IMR-90 (cell line): Measurements from ENCODE around the gene DIAPH1. TPM values are rescaled to one million over a fixed set of nuclear protein-coding genes. Genes with fewer than 3 reads are reported as not detected.
A peak's percentile ranks its signal among the peaks of the same experiment; 100 is the strongest.

Experiments
- ATAC-seq: fragments of 200-7000 bp; cut with Tn5 transposase; 2 replicates; pipeline ENCODE4 v1.9.1; 2020; ENCODE audit warnings: low read depth, mild to moderate bottlenecking, moderate library complexity
- BruUV-seq: library from RNA; stranded (reverse); fragments of 400-500 nt; replicated peaks from 2 replicates; lab custom pipeline; 2021; lab: Mats Ljungman, UMichigan
- CTCF ChIA-PET: fragments of 300-600 bp; formaldehyde crosslinking; extraction: SDS; loops from one replicate; lab custom pipeline; 2021; ENCODE audit warnings: antibody characterized with exemption; lab: Yijun Ruan, JAX
- POLR2A ChIA-PET: fragments of 300-600 bp; sonication (Branson Sonifier 250); formaldehyde crosslinking; loops from one replicate; lab custom pipeline; 2022; ENCODE audit warnings: antibody characterized with exemption; ENCODE audit not compliant: unreplicated experiment; lab: Charles Lee
- DNase-seq: peaks from one replicate; pipeline ENCODE4 v3.0.0; 2013
- H2AFZ ChIP-seq: replicated peaks from 2 replicates; pipeline ENCODE3; 2013; ENCODE audit warnings: low read length, mild to moderate bottlenecking; ENCODE audit not compliant: poor library complexity
- H2AK5ac ChIP-seq: 2 replicates; pipeline ENCODE4 v1.6.1; 2013; ENCODE audit warnings: low read depth, low read length, inconsistent platforms
- H2AK9ac ChIP-seq: replicated peaks from 2 replicates; pipeline ENCODE3; 2013; ENCODE audit warnings: mild to moderate bottlenecking, low read depth, low read length, moderate library complexity; ENCODE audit not compliant: poor library complexity
- H2BK120ac ChIP-seq: 2 replicates; pipeline ENCODE4 v1.6.1; 2013; ENCODE audit warnings: low read depth, low read length, inconsistent platforms
- H2BK15ac ChIP-seq: 3 replicates; pipeline ENCODE4 v1.6.1; 2013; ENCODE audit warnings: low read depth, low read length, inconsistent platforms
- H2BK20ac ChIP-seq: 2 replicates; pipeline ENCODE4 v1.6.1; 2013; ENCODE audit warnings: low read depth, mild to moderate bottlenecking, inconsistent platforms, low read length, moderate library complexity
- H2BK5ac ChIP-seq: 2 replicates; pipeline ENCODE4 v1.6.1; 2013; ENCODE audit warnings: mild to moderate bottlenecking, low read depth, low read length, inconsistent platforms; ENCODE audit not compliant: poor library complexity, severe bottlenecking
- H3K14ac ChIP-seq: replicated peaks from 2 replicates; pipeline ENCODE4 v1.6.1; 2013; ENCODE audit warnings: low read depth, low read length, inconsistent platforms
- H3K18ac ChIP-seq: 2 replicates; pipeline ENCODE4 v1.6.1; 2013; ENCODE audit warnings: low read depth, low read length, control low read depth
- H3K23ac ChIP-seq: 2 replicates; pipeline ENCODE4 v1.6.1; 2013; ENCODE audit warnings: low read depth, low read length, inconsistent platforms
- H3K27ac ChIP-seq: 2 replicates; pipeline ENCODE4 v1.5.1; 2013; ENCODE audit warnings: mild to moderate bottlenecking, control low read depth, low read length; ENCODE audit not compliant: insufficient read depth
- H3K27me3 ChIP-seq: 2 replicates; pipeline ENCODE4 v1.6.1; 2013; ENCODE audit warnings: low read length; ENCODE audit not compliant: control insufficient read depth, insufficient read depth
- H3K36me3 ChIP-seq: 2 replicates; pipeline ENCODE4 v1.6.1; 2013; ENCODE audit warnings: low read length, mixed read lengths; ENCODE audit not compliant: control insufficient read depth, insufficient read depth
- H3K4ac ChIP-seq: 2 replicates; pipeline ENCODE4 v1.6.1; 2013; ENCODE audit warnings: low read depth, low read length, inconsistent platforms
- H3K4me1 ChIP-seq: 2 replicates; pipeline ENCODE4 v1.6.1; 2013; ENCODE audit warnings: low read length, mixed read lengths; ENCODE audit not compliant: control insufficient read depth, insufficient read depth
- H3K4me2 ChIP-seq: 2 replicates; pipeline ENCODE4 v1.6.1; 2013; ENCODE audit warnings: low read depth, mild to moderate bottlenecking, control low read depth, low read length, moderate library complexity
- H3K4me3 ChIP-seq: 2 replicates; pipeline ENCODE4 v1.5.1; 2013; ENCODE audit warnings: low read depth, mild to moderate bottlenecking, control low read depth, low read length, moderate library complexity; ENCODE audit not compliant: insufficient read depth
- H3K56ac ChIP-seq: 2 replicates; pipeline ENCODE4 v1.6.1; 2013; ENCODE audit warnings: low read length, inconsistent platforms; ENCODE audit not compliant: insufficient read depth; ENCODE audit errors: extremely low read depth
- H3K79me1 ChIP-seq, 2 experiments: 2 replicates each; pipeline ENCODE4 v1.6.1; 2013; ENCODE audit warnings: low read length in 2 of 2, inconsistent platforms in 1 of 2, low read depth in 1 of 2
- H3K9ac ChIP-seq: 2 replicates; pipeline ENCODE4 v1.6.1; 2013; ENCODE audit warnings: low read depth, low read length, control low read depth
- H3K9me1 ChIP-seq: 2 replicates; pipeline ENCODE4 v1.6.1; 2013; ENCODE audit warnings: low read length, inconsistent platforms; ENCODE audit not compliant: insufficient read depth
- H3K9me3 ChIP-seq: 2 replicates; pipeline ENCODE4 v1.6.1; 2013; ENCODE audit warnings: low read length; ENCODE audit not compliant: control insufficient read depth, insufficient read depth
- H4K20me1 ChIP-seq: 2 replicates; pipeline ENCODE4 v1.6.1; 2013; ENCODE audit warnings: low read length, inconsistent platforms; ENCODE audit not compliant: insufficient read depth
- H4K5ac ChIP-seq: 2 replicates; pipeline ENCODE4 v1.6.1; 2013; ENCODE audit warnings: mild to moderate bottlenecking, low read depth, low read length, control low read depth
- H4K8ac ChIP-seq, 2 experiments: 2 replicates each; pipeline ENCODE4 v1.6.1; 2013; ENCODE audit warnings: low read depth in 2 of 2, low read length in 2 of 2, control low read depth in 1 of 2, inconsistent platforms in 1 of 2
- H4K91ac ChIP-seq: 2 replicates; pipeline ENCODE4 v1.6.1; 2013; ENCODE audit warnings: low read depth, low read length, inconsistent platforms; ENCODE audit not compliant: insufficient read depth
- MXI1 ChIP-seq: IDR thresholded peaks from 2 replicates; pipeline ENCODE4 v1.6.1; 2012; ENCODE audit warnings: low read depth, mild to moderate bottlenecking, low read length, moderate library complexity, borderline replicate concordance
- NFE2L2 ChIP-seq: fragments of 150-350 bp; IDR thresholded peaks from 2 replicates; pipeline ENCODE4 v1.6.1; 2016; ENCODE audit warnings: low read depth, mild to moderate bottlenecking, low read length
- POLR2A ChIP-seq: IDR thresholded peaks from 2 replicates; pipeline ENCODE4 v1.6.1; 2012; ENCODE audit warnings: mild to moderate bottlenecking, low read depth, low read length
- WGBS, 2 experiments: methylation state at CpG; one replicate each; pipeline versions ENCODE4 v1.1.5 to v1.1.7; 2013; ENCODE audit warnings: missing lambda C conversion rate in 2 of 2; ENCODE audit not compliant: insufficient read length in 1 of 2; ENCODE audit errors: extremely low coverage in 2 of 2; 5-methylcytosine and 5-hydroxymethylcytosine counted together
- dilution Hi-C: fragments of 300-500 bp; cut with HindIII; formaldehyde crosslinking; loops from one replicate; pipeline ENCODE4 v1.14.3; 2018; ENCODE audit warnings: low sequenced_read_pairs; ENCODE audit not compliant: unreplicated experiment
- in situ Hi-C: fragments of 300-500 bp; cut with MboI; formaldehyde crosslinking; loops from 3 replicates; pipeline ENCODE4 v1.14.3; 2019; ENCODE audit warnings: low sequenced_read_pairs, inconsistent platforms, mixed read lengths
- intact Hi-C: fragments of 100-400 bp; cut with micrococcal nuclease; formaldehyde crosslinking; loops from 2 replicates; pipeline ENCODE4 v1.10.0; 2022
- polyA plus RNA-seq, 3 experiments: library from polyadenylated mRNA; depleted of rRNA; stranded (reverse); fragments of >200 nt; gene quantifications; 2 replicates each; pipeline ENCODE4 v1.2.3, GENCODE V29; 2012; ENCODE audit warnings: low replicate concordance in 1 of 3
- total RNA-seq: library from RNA; depleted of rRNA; stranded (reverse); fragments of >200 nt; gene quantifications from 2 replicates; pipeline ENCODE4 v1.2.3, GENCODE V29; 2012

DIAPH1 gene
- total and polyA plus RNA-seq, 2 of the 4 experiments (the other 2 are of a cell fraction) = 12.0 to 37.4 TPM

DNA sequence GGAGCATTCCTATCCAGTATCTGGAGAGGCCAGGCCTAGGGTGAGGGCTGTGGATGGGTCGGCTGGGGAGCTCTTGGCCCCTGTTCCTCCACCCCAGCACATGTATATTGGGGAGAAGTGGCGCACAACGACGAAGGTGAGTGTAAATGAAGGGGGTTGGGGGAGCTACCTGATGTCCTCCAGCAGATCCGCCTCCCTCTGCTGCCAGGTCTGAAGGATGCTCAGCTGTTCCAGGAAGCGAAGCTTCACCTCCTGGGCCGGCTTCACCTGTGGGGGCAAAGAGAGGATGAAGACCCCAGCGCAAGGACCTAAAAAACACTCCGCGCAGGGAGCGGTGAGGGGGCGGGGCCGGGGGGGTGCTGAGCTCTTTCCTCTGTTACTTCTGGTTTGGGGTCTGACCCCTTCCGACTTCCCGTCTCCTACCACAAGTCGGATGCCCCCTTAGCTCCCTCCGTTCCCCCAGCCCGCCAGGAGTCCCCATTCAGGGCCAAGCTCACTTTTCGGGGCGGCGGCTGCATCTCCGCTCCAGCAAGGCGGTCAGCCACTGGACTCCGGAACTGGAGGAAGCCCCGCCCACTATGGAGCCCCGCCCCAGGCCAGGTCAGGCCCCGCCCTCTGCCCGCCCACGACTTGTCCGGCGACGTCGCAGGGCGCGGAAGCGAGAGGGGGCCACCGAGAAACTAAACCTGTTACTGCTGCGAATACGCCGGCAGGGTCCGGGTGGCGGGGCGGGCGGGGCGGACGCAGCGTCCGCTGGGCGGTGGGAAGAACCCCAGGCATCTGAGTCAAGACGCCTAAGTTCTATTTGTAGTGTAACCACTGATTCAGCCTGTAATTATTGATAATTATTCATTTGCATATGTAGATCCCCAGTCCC, 32.3 kb upstream of the DIAPH1 start, which contains the start of gene FCHSD1:
Gene FCHSD1, minus strand, starts transcription at position 568 of the 877 bp plus-strand sequence. Its CDS starts 50 bp downstream, at position 518.
- 0 out of 2 replicates have a peak within 1 kb of the TSS, but pooled peaks have one; percentile 1 for H2BK120ac ChIP-seq
- H3K4me2 ChIP-seq = peak within 1 kb of the TSS; percentile 95
- H3K23ac ChIP-seq = peak within 1 kb of the TSS; percentile 18; the same call in 1 of the 2 replicates
- DNase-seq (peak; percentile 75), ATAC-seq (peak; percentile 96)
- ChIA-PET POLR2A (interaction anchor here (0.6 kb wide), 1 partner anchor 32 kb away, joined by 6 read pairs; the partner anchor contains the start of gene DIAPH1), CTCF (no interaction called here)
- H3K18ac ChIP-seq = peak within 1 kb of the TSS; percentile 40
- H2BK5ac ChIP-seq = peak within 1 kb of the TSS; percentile 37
- TF ChIP-seq POLR2A (peak; percentile 62), NFE2L2 (no peak), MXI1 (no peak; the same call in 1 of the 2 replicates)
- H4K91ac ChIP-seq = peak within 1 kb of the TSS; percentile 31
- intact Hi-C loops = no loop called here
- peaks cover 13% of the 10 kb centered on the region; the same call in 1 of the 2 replicates for H3K4me1 ChIP-seq
- H3K9me3 ChIP-seq = no peaks in the 10 kb centered on the region
- H4K20me1 ChIP-seq = peaks cover 3% of the 10 kb centered on the region; the same call in 1 of the 2 replicates
- H3K36me3 ChIP-seq = peaks cover 30% of the 10 kb centered on the region
- in situ Hi-C loops = no loop called here
- H2AK5ac ChIP-seq = peak within 1 kb of the TSS; percentile 92
- peak within 1 kb of the TSS; percentile 73 for H3K4ac ChIP-seq
- WGBS, 2 experiments = 1% methylated on average over 21 of the region's 50 CpGs; no CpG with 5 or more reads in 1 of the 2 experiments
- peak within 1 kb of the TSS; percentile 91 for H2AK9ac ChIP-seq
- H4K8ac ChIP-seq = peak within 1 kb of the TSS; percentile 84 to 98; a peak in 3 of 4 replicates
- H2BK15ac ChIP-seq = peak within 1 kb of the TSS; percentile 36; the same call in 1 of the 3 replicates
- H3K79me1 ChIP-seq = peaks cover 10 to 17% of the 10 kb centered on the region in 2 experiments
- H3K9me1 ChIP-seq = no peaks in the 10 kb centered on the region; the same call in 1 of the 2 replicates
- H3K27me3 ChIP-seq = no peaks in the 10 kb centered on the region
- peak within 1 kb of the TSS; percentile 93 for H2AFZ ChIP-seq
- H2BK20ac ChIP-seq = no peak within 1 kb of the TSS
- dilution Hi-C loops = no loop called here
- peak within 1 kb of the TSS; percentile 93 for H3K9ac ChIP-seq
- H4K5ac ChIP-seq = peak within 1 kb of the TSS; percentile 87
- H3K56ac ChIP-seq = no peak within 1 kb of the TSS
- H3K27ac ChIP-seq = peak within 1 kb of the TSS; percentile 60; the same call in 1 of the 2 replicates
- H3K4me3 ChIP-seq = peak within 1 kb of the TSS; percentile 78
- H3K14ac ChIP-seq = peak within 1 kb of the TSS; percentile 71
- BruUV-seq = no TSS peak
